ENCODE results near the gene CRHR2.

The CRHR2 gene

DNA sequence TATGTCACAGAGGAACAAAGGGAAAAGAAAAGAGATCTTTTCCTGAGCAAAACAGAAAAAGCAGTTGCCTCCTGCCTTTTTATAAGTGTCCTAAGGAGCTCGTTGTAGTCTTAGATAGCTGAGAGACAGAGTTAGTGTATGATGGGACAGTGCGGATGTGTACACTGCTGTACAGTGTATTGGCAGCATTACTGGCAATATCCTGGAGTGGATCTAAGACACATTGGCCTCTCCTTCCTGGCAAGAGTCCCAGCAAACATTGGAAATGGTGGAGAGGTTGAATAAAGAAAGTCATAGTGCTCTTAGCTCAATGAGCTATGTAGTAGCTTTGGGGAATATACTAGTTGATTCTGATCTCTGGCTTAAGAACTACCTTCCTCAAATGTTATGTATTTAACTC lies 64.9 kb downstream of the CRHR2 start:
- no peak for DNase-seq (ENCODE audit: low read depth in 2 of 2)
- no peak overlapping the region for H3K4me3 ChIP-seq (replicated peaks in 1 of 2; ENCODE audit: low read depth in 2 of 2, low read length in 2 of 2)
- TF ChIP-seq, protein P1, sequence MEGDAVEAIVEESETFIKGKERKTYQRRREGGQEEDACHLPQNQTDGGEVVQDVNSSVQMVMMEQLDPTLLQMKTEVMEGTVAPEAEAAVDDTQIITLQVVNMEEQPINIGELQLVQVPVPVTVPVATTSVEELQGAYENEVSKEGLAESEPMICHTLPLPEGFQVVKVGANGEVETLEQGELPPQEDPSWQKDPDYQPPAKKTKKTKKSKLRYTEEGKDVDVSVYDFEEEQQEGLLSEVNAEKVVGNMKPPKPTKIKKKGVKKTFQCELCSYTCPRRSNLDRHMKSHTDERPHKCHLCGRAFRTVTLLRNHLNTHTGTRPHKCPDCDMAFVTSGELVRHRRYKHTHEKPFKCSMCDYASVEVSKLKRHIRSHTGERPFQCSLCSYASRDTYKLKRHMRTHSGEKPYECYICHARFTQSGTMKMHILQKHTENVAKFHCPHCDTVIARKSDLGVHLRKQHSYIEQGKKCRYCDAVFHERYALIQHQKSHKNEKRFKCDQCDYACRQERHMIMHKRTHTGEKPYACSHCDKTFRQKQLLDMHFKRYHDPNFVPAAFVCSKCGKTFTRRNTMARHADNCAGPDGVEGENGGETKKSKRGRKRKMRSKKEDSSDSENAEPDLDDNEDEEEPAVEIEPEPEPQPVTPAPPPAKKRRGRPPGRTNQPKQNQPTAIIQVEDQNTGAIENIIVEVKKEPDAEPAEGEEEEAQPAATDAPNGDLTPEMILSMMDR (IDR thresholded peaks at IDR 0.05; ENCODE audit: low read depth, low read length): no peak

DNA sequence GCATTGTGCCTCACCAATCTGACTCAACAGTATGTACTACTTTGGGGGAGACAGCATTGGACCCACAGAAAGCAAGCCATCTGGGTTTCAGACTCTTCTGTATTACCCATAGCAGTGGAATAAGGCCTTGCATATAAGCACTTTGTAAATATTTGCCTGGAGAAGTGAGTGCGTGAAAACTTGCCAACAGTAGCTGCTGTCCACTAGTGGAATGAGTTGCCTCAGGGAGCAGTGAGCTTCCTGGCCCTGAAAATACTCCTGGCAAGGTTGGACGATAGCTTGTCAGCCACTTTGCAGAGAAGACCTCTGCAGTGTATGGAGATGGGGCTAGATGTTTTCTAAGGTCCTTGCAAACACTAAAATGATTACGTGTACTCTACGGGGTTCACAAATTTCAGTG lies 65.9 kb downstream of the CRHR2 start:
- no peak overlapping the region for H3K4me3 ChIP-seq (replicated peaks in 1 of 2; ENCODE audit: low read depth in 2 of 2, low read length in 2 of 2)
- TF ChIP-seq, protein P1 (IDR thresholded peaks at IDR 0.05; ENCODE audit: low read depth, low read length): no peak
- no peak for DNase-seq (ENCODE audit: low read depth in 2 of 2)

DNA sequence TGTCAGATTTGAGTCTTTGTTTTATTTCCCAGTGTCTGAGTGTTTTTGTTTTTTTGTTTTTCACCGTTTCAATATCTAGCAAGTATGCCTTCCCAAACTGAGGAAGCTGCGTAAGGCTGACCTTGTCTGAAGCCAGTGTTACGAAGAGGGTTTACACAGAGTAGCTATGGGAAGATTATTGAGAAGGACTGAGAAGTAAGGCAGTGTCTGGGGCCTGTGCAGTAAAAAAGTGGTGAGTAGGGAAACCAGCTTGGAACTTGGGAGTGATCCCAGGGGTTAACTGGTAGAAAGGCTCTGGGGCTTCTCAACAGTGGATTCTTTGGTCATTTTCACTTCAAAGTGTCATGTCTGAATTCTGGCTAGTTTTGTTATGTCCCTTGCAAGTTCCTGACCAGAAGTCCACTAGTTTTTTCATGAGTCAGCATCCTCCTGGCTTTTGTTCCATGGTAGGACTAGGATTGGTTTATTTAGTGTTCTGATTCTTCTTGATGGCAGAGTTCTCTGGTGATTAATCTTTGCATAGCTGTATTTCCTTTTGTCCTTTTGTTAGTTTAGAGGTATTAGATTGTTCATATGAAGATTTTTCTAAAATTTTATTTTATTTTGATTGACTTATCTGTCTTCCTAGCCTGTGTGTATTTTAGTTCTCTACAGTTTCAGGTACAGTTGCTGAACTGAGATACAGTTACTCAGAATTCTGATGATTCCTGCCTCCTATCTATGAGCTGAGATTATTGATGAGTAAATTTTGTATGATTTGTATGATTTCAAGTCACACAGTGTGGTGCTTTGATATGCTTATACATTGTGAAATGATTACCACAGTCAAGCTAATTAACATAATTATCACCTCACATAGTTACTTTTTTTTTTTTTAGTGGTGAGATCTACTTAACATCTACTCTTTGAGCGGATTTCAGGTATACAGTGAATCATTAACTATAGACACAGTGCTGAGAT lies 68.6 kb downstream of the CRHR2 start:
- DNase-seq (ENCODE audit: low read depth in 2 of 2): peak in 1 of 2 donors; percentile 58
- TF ChIP-seq, protein P1 (IDR thresholded peaks at IDR 0.05; ENCODE audit: low read depth, low read length): no peak
- no peak overlapping the region for H3K4me3 ChIP-seq (replicated peaks in 1 of 2; ENCODE audit: low read depth in 2 of 2, low read length in 2 of 2)

DNA sequence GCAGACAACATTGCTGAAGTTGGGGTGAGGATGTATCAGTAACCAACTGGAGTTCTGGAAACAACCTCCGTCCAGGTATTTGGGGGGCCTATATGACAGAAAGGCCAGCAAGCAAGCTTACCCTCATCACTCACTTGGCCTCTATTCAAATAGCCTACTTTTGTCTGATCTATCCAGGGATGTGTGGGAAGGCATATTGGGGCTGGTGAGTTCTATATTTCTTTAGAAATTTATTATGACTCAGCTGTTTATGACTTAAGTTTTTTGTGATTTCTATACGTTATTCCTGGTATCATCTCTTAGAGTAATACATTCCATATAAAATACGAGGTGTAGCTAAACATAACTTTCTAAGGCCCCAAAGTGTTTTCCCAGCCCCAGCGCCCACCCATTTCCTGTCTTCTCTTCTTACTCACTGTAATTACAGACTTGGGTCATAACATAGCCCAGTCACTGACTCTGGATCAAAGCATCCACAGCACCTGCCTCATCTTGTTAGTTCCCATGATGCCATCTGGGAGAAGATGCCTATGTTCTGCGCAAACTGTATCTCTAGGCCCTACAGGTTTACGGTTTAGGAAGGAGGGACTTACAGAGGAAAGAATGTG lies 69.5 kb downstream of the CRHR2 start:
- TF ChIP-seq, protein P1 (IDR thresholded peaks at IDR 0.05; ENCODE audit: low read depth, low read length): no peak
- DNase-seq (ENCODE audit: low read depth in 2 of 2): peak in 1 of 2 donors; percentile 65
- no peak overlapping the region for H3K4me3 ChIP-seq (replicated peaks in 1 of 2; ENCODE audit: low read depth in 2 of 2, low read length in 2 of 2)

DNA sequence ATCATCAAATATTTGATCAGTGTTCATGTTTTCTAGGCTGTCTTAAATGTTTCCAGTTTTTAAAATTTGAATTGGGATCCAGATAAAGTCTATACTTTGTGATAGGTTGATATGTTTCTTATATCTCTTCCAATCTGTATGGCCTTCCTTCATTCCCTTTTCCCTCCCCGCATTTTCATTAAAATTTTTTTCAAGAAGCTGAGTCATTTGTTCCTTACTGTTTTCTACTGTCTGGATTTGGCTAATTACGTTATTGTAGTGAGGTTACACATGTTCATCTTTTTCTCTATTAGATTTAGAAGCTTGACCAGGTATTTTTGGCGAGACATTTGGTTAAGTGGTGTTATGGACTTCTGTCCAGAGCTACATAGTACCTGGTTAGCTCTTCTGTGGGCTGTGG lies 76.4 kb downstream of the CRHR2 start:
- TF ChIP-seq, protein P1 (IDR thresholded peaks at IDR 0.05; ENCODE audit: low read depth, low read length): no peak
- no peak overlapping the region for H3K4me3 ChIP-seq (replicated peaks in 1 of 2; ENCODE audit: low read depth in 2 of 2, low read length in 2 of 2)
- DNase-seq (ENCODE audit: low read depth in 2 of 2): no peak

DNA sequence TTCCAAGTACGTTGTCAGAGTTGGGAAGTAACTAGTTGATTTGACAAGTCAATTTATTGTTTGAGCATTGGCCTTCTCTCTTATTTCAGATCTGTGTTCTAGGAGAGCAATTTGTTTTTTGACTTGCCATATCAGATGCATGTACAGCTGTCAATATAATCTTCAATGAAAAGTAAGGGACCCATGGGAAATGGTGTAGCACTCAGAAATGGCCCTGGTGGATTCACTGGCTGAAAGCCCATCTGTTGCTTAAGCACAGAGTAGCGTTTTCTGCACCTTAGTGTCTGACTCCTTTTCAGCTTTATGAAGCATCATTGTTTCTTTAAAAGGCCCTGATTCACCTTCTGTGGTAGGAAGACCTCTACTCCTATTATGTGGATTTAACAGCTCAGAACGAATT lies 77.4 kb downstream of the CRHR2 start:
- TF ChIP-seq, protein P1 (IDR thresholded peaks at IDR 0.05; ENCODE audit: low read depth, low read length): no peak
- H3K4me3 ChIP-seq (replicated peaks in 1 of 2; ENCODE audit: low read depth in 2 of 2, low read length in 2 of 2): no peak overlapping the region
- DNase-seq (ENCODE audit: low read depth in 2 of 2): peak in 1 of 2 donors; percentile 23

Measured in cardiac fibroblast (primary cell).